A673 (cell line): ENCODE results near the gene CFAP46. TPM values are rescaled to one million over a fixed set of nuclear protein-coding genes. Genes with fewer than 3 reads are reported as not detected.

ENCODE experiments used
- BruUV-seq: library from RNA; stranded (reverse); fragments of 400-500 nt; replicated peaks from 2 replicates; lab custom pipeline; 2021; lab: Mats Ljungman, UMichigan
- CTCF ChIA-PET: fragments of 300-600 bp; sonication (Branson Sonifier 250); formaldehyde crosslinking; loops from one replicate; lab custom pipeline; 2022; ENCODE audit warnings: antibody characterized with exemption; lab: Charles Lee
- POLR2A ChIA-PET: fragments of 300-600 bp; sonication (Branson Sonifier 250); formaldehyde crosslinking; loops from one replicate; lab custom pipeline; 2022; ENCODE audit warnings: antibody characterized with exemption; ENCODE audit not compliant: low non-redundant PET; lab: Charles Lee
- DNase-seq: peaks from one replicate; pipeline ENCODE4 v3.0.0-alpha.2; 2015; ENCODE audit warnings: low spot score
- H3K27ac ChIP-seq: fragments of 200-600 bp; sonication (generic); 2 replicates; pipeline ENCODE4 v1.5.1; 2016; ENCODE audit warnings: mixed run types, low read depth, mild to moderate bottlenecking, mixed read lengths, antibody characterized with exemption, low read length; ENCODE audit not compliant: poor library complexity, severe bottlenecking
- H3K27me3 ChIP-seq: fragments of 200-600 bp; sonication (generic); replicated peaks from 2 replicates; pipeline ENCODE4 v1.6.1; 2017; ENCODE audit warnings: mixed run types, low read depth, mild to moderate bottlenecking, mixed read lengths, antibody characterized with exemption, low read length; ENCODE audit not compliant: insufficient read depth, poor library complexity
- H3K36me3 ChIP-seq: fragments of 200-600 bp; sonication (generic); 2 replicates; pipeline ENCODE4 v1.6.1; 2016; ENCODE audit warnings: mixed run types, mild to moderate bottlenecking, mixed read lengths, antibody characterized with exemption, low read length; ENCODE audit not compliant: insufficient read depth, poor library complexity, severe bottlenecking
- H3K4me1 ChIP-seq: fragments of 200-600 bp; sonication (generic); 2 replicates; pipeline ENCODE4 v1.6.1; 2017; ENCODE audit warnings: mixed run types, mild to moderate bottlenecking, mixed read lengths, antibody characterized with exemption, low read length; ENCODE audit not compliant: insufficient read depth, poor library complexity, severe bottlenecking
- H3K4me3 ChIP-seq: fragments of 200-600 bp; sonication (generic); 2 replicates; pipeline ENCODE4 v1.5.1; 2016; ENCODE audit warnings: low read depth, mixed run types, mild to moderate bottlenecking, mixed read lengths, low read length; ENCODE audit not compliant: poor library complexity, severe bottlenecking
- H3K9me3 ChIP-seq: fragments of 200-600 bp; sonication (generic); 2 replicates; pipeline ENCODE4 v1.6.1; 2016; ENCODE audit warnings: mixed run types, low read depth, mild to moderate bottlenecking, mixed read lengths, antibody characterized with exemption, low read length; ENCODE audit not compliant: poor library complexity, severe bottlenecking
- EZH2 ChIP-seq: fragments of 200-600 bp; sonication (generic); IDR thresholded peaks from 2 replicates; pipeline ENCODE4 v1.6.1; 2017; ENCODE audit warnings: borderline replicate concordance, low read depth, mild to moderate bottlenecking, mixed read lengths, antibody characterized with exemption, low read length; ENCODE audit not compliant: poor library complexity, severe bottlenecking
- intact Hi-C: fragments of 100-400 bp; cut with micrococcal nuclease; formaldehyde crosslinking; loops from one replicate; pipeline ENCODE4 v1.10.0; 2022; ENCODE audit not compliant: unreplicated experiment
- total RNA-seq: library from RNA; stranded (reverse); gene quantifications from 2 replicates; pipeline ENCODE4 v1.2.3, GENCODE V29; 2021
- TF ChIP-seq, protein P1 (sequence below): fragments of 300-800, 200-600 bp; sonication (generic); conservative IDR thresholded peaks from 2 replicates; pipeline ENCODE4 v1.5.1; 2017; ENCODE audit warnings: low read depth, mild to moderate bottlenecking, antibody characterized with exemption, low read length, moderate library complexity, mixed read lengths

Gene CFAP46
- total RNA-seq, 1 experiment from 2014 or later = 1.9 TPM

- Histone ChIP-seq H3K27me3 (peaks cover 35% of the 10 kb centered on the region), H3K27ac (no peak overlapping the region), H3K4me1 (no peaks in the 10 kb centered on the region), H3K9me3 (no peaks in the 10 kb centered on the region), H3K36me3 (no peaks in the 10 kb centered on the region), H3K4me3 (no peak overlapping the region)
- CTCF ChIA-PET = no interaction called here
- intact Hi-C loops = no loop called here
- DNase-seq = no peak
- no peak for TF ChIP-seq EZH2
- TF ChIP-seq, protein P1, sequence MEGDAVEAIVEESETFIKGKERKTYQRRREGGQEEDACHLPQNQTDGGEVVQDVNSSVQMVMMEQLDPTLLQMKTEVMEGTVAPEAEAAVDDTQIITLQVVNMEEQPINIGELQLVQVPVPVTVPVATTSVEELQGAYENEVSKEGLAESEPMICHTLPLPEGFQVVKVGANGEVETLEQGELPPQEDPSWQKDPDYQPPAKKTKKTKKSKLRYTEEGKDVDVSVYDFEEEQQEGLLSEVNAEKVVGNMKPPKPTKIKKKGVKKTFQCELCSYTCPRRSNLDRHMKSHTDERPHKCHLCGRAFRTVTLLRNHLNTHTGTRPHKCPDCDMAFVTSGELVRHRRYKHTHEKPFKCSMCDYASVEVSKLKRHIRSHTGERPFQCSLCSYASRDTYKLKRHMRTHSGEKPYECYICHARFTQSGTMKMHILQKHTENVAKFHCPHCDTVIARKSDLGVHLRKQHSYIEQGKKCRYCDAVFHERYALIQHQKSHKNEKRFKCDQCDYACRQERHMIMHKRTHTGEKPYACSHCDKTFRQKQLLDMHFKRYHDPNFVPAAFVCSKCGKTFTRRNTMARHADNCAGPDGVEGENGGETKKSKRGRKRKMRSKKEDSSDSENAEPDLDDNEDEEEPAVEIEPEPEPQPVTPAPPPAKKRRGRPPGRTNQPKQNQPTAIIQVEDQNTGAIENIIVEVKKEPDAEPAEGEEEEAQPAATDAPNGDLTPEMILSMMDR = no peak
- POLR2A ChIA-PET = interaction anchor here (0.7 kb wide), 1 partner anchor 253 kb away, joined by 3 read pairs; no protein-coding TSS in a partner anchor
- BruUV-seq = no TSS peak
Measured at GRCh38 chr10:132781556-132781955, 160.8 kb downstream of the CFAP46 start.

DNA sequence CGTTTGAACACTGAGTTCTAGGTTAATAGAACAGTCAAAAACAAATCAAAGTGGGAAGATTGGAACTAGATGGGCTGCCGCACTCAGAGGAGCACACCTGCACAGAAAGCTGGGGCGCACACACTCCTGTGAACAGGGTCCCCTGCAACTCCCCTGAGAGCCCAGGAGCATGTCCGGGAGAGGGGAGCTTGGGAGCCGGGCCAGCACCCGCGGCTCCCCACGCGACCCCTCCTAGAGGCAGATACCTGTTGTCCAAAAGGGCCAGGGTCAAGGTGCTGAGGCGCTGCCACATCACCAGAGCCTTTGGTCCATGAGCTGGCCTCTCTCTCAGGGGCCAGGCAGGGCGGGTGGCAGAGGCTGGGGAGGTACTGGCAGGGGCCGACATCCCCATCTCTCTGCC, 162.0 kb downstream of the CFAP46 start:
- H3K4me1 ChIP-seq = no peaks in the 10 kb centered on the region
- H3K27me3 ChIP-seq = peaks cover 26% of the 10 kb centered on the region
- POLR2A ChIA-PET = no interaction called here
- no peak for DNase-seq
- no peaks in the 10 kb centered on the region for H3K36me3 ChIP-seq
- no peaks in the 10 kb centered on the region for H3K9me3 ChIP-seq
- CTCF ChIA-PET = no interaction called here
- TF ChIP-seq EZH2 = no peak
- TF ChIP-seq, protein P1 = no peak
- intact Hi-C loops = no loop called here
- H3K4me3 ChIP-seq = no peak overlapping the region
- BruUV-seq = no TSS peak
- H3K27ac ChIP-seq = no peak overlapping the region

DNA sequence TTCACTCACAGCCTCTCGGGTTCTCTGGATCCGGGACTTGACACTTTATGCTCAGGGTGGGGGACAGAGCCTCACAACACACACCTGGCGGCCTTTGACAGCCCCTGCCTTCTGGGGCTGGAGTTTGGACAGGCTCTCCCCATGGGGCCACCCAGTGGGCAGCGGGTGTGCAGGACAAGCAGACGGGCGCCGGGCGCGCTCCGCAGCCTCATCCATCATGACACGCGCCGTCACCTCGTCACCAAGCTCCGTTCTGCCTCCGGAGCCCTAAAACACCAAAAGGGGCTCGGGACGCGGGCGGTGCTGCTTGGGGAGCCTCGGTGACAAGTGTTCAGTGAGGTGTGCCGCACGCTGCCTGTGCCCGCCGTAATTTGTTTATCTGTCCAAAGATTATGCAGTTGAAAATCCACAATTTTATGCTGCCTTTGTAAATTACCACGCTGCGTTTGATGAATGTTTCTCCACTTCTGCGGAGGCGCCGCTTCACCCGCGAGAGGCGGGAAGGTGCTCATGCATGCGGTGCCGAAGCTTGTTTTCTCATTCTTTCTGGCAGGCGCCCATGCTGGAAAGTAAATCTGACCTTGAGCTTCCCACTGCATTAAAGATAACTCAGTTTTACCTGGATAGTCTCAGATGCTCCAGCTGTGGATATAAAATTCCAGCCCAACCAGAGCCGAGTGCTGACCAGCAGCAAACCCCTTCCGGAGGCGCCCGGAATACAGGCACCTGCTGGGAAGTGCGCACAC, 162.6 kb downstream of the CFAP46 start:
- Histone ChIP-seq H3K27ac (no peak overlapping the region), H3K9me3 (no peaks in the 10 kb centered on the region), H3K36me3 (no peaks in the 10 kb centered on the region), H3K27me3 (peaks cover 20% of the 10 kb centered on the region), H3K4me3 (no peak overlapping the region), H3K4me1 (no peaks in the 10 kb centered on the region)
- no TSS peak for BruUV-seq
- DNase-seq = no peak
- ChIA-PET POLR2A (no interaction called here), CTCF (no interaction called here)
- intact Hi-C loops = no loop called here
- TF ChIP-seq, protein P1 = no peak
- TF ChIP-seq EZH2 = no peak
